Psoas muscle (tissue), 8 donors: ENCODE measurements around the gene YWHAG. TPM values are rescaled to one million over a fixed set of nuclear protein-coding genes. Genes with fewer than 3 reads are reported as not detected.
A peak's percentile ranks its signal among the peaks of the same experiment; 100 is the strongest.

Source experiments
- ATAC-seq, 4 donors: fragments of 200-7000 bp; cut with Tn5 transposase; one replicate each; pipeline ENCODE4 v1.9.1; 2020; ENCODE audit warnings: moderate library complexity in 3 of 4, mild to moderate bottlenecking in 2 of 4
- DNase-seq, 2 donors: peaks; one replicate each; pipeline ENCODE4 v3.0.0-alpha.2; 2020
- H3K27ac ChIP-seq: fragments of 200-600 bp; one replicate; pipeline ENCODE4 v1.8.0; 2022
- H3K27me3 ChIP-seq, 3 donors: fragments of 200-600 bp in 1 of 3; one replicate each; pipeline versions ENCODE4 v1.6.1 to v1.8.0; 2013 to 2022; ENCODE audit warnings: low read length in 2 of 3, mild to moderate bottlenecking in 2 of 3, moderate library complexity in 1 of 3; ENCODE audit not compliant: insufficient read depth in 3 of 3
- H3K36me3 ChIP-seq, 2 donors: fragments of 200-600 bp in 1 of 2; one replicate each; pipeline versions ENCODE4 v1.6.1 to v1.8.0; 2013 to 2022; ENCODE audit warnings: low read depth in 1 of 2, mild to moderate bottlenecking in 1 of 2, moderate library complexity in 1 of 2; ENCODE audit not compliant: insufficient read depth in 1 of 2
- H3K4me1 ChIP-seq: fragments of 200-600 bp; one replicate; pipeline ENCODE4 v1.8.0; 2022
- H3K4me3 ChIP-seq: fragments of 200-600 bp; one replicate; pipeline ENCODE4 v1.8.0; 2022; ENCODE audit warnings: mild to moderate bottlenecking
- H3K9me3 ChIP-seq: fragments of 200-600 bp; one replicate; pipeline ENCODE4 v1.8.0; 2022
- WGBS, 3 donors: extraction: QIAGEN DNeasy Blood & Tissue Kit; methylation state at CpG; one replicate each; pipeline versions ENCODE4 v1.1.6 to v1.1.7; 2013; 5-methylcytosine and 5-hydroxymethylcytosine counted together
- intact Hi-C, 2 donors: fragments of 100-400 bp; cut with DNase I; formaldehyde crosslinking; loops; one replicate each; pipeline versions ENCODE4 v1.11.0 to v1.14.2; 2022
- polyA plus RNA-seq, 3 donors: library from polyadenylated mRNA; stranded (reverse); fragments of 200-250 nt; gene quantifications; one replicate each; pipeline ENCODE4 v1.2.3, GENCODE V29; 2013
- total RNA-seq, 4 donors: library from RNA; stranded (reverse); fragmentation: NEBNext Ultra II Directional in 2 of 4; extraction: Animal tissue kit (Norgen Biotek cat#: 25700) in 2 of 4; gene quantifications; one replicate each; pipeline versions ENCODE4 v1.2.1 to v1.2.4, GENCODE V29; 2021 to 2023
- TF ChIP-seq, protein P1 (sequence below): fragments of 200-600 bp; IDR thresholded peaks from one replicate; pipeline ENCODE4 v1.8.0; 2022; ENCODE audit warnings: antibody characterized with exemption
- donor health status: healthy with polysubstance abuse.
- donor health status: DM: no; HTN: no; CAD: no; lungs with moderate emphysema.
- donor health status: Bipolar disorder and iron deficiency.
- donor health status: healthy.
- donor health status: DM: yes; HTN: yes; CAD: no.
- donor health status: DM: no; HTN: no; CAD: no.
- donor health status: DM: no; HTN: no; CAD: no.
- donor health status: DM: yes; HTN: yes; CAD: no.

The YWHAG gene
- total and polyA plus RNA-seq, 7 donors, result 204 to 523 (median 398) TPM

GRCh38 chr7:76334320-76334967, 24.3 kb downstream of the YWHAG start:
- Histone ChIP-seq H3K9me3 (no peaks in the 10 kb centered on the region), H3K36me3 (peaks cover 0 to 19% of the 10 kb centered on the region in 2 donors), H3K27me3 (no peaks in the 10 kb centered on the region), H3K27ac (peak overlapping the region; percentile 84), H3K4me1 (peaks cover 82% of the 10 kb centered on the region), H3K4me3 (peak overlapping the region; percentile 45)
- ATAC-seq (peak in 1 of 4 donors; percentile 23), DNase-seq (no peak)
- TF ChIP-seq, protein P1, sequence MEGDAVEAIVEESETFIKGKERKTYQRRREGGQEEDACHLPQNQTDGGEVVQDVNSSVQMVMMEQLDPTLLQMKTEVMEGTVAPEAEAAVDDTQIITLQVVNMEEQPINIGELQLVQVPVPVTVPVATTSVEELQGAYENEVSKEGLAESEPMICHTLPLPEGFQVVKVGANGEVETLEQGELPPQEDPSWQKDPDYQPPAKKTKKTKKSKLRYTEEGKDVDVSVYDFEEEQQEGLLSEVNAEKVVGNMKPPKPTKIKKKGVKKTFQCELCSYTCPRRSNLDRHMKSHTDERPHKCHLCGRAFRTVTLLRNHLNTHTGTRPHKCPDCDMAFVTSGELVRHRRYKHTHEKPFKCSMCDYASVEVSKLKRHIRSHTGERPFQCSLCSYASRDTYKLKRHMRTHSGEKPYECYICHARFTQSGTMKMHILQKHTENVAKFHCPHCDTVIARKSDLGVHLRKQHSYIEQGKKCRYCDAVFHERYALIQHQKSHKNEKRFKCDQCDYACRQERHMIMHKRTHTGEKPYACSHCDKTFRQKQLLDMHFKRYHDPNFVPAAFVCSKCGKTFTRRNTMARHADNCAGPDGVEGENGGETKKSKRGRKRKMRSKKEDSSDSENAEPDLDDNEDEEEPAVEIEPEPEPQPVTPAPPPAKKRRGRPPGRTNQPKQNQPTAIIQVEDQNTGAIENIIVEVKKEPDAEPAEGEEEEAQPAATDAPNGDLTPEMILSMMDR, result no peak
- intact Hi-C loops, result no loop called here
- 74 to 91% (median 80%) methylated on average over 6 of the region's 6 CpGs for WGBS, 3 donors

GRCh38 chr7:76333511-76334101, 25.2 kb downstream of the YWHAG start:
- Histone ChIP-seq H3K9me3 (no peaks in the 10 kb centered on the region), H3K4me1 (peaks cover 80% of the 10 kb centered on the region), H3K4me3 (peak overlapping the region; percentile 45), H3K27ac (peak overlapping the region; percentile 84), H3K27me3 (no peaks in the 10 kb centered on the region), H3K36me3 (peaks cover 0 to 22% of the 10 kb centered on the region in 2 donors)
- TF ChIP-seq, protein P1, result no peak
- intact Hi-C loops, result no loop called here
- DNase-seq, result peak; percentile 69 to 89
- WGBS, 3 donors, result 20 to 39% (median 21%) methylated on average over 14 of the region's 14 CpGs
- ATAC-seq, result peak; percentile 89 to 91 (median 90)

DNA sequence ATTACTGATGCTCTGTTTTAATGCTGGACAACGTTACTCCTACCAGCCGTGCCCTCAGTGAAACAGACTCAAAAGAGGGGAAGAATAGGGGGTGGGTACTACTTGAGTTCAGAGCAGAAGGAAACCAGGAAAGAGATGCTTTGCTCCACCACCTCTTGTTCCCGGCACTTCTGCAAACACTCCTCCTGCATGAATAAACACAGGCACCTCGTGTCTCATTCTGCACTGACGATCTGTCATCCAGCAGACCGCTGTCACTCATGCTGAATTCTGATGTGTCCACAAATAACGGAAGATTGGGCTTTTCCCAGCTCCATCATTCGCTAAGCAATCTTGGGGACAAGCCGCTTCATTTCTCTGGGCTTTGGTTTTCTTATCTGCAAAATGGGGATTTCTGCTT, 26.7 kb downstream of the YWHAG start:
- 41 to 74% (median 49%) methylated on average over 9 of the region's 9 CpGs for WGBS, 3 donors
- no peak for DNase-seq
- intact Hi-C loops, result no loop called here
- Histone ChIP-seq H3K27me3 (no peaks in the 10 kb centered on the region), H3K27ac (peak overlapping the region; percentile 84), H3K36me3 (peaks cover 0 to 33% of the 10 kb centered on the region in 2 donors), H3K4me3 (peak overlapping the region; percentile 45), H3K4me1 (peaks cover 82% of the 10 kb centered on the region), H3K9me3 (no peaks in the 10 kb centered on the region)
- TF ChIP-seq, protein P1, result no peak
- ATAC-seq, result peak in 2 of 4 donors; percentile 19 to 27

- Histone ChIP-seq H3K36me3 (peaks cover 0 to 43% of the 10 kb centered on the region in 2 donors), H3K27me3 (no peaks in the 10 kb centered on the region), H3K9me3 (no peaks in the 10 kb centered on the region), H3K4me1 (peaks cover 81% of the 10 kb centered on the region), H3K27ac (peak overlapping the region; percentile 72), H3K4me3 (no peak overlapping the region)
- ATAC-seq (no peak), DNase-seq (no peak)
- WGBS, 3 donors, result 68 to 89% (median 75%) methylated on average over 5 of the region's 5 CpGs
- intact Hi-C loops, result no loop called here
- TF ChIP-seq, protein P1, result no peak
Measured at GRCh38 chr7:76330673-76331072, 28.1 kb downstream of the YWHAG start.
